Endometrial microvascular endothelial cells (primary cell): ENCODE measurements around the gene PABPC3. TPM values are rescaled to one million over a fixed set of nuclear protein-coding genes. Genes with fewer than 3 reads are reported as not detected.

Experiments used
- in situ Hi-C: cut with HindIII; loops from 2 replicates; pipeline ENCODE4 v1.10.0; 2017; ENCODE audit warnings: low sequenced_read_pairs, low pct_unique_long_range_greater_than_20kb; ENCODE audit errors: inconsistent ontology term
- total RNA-seq: library from RNA; depleted of rRNA; stranded (reverse); fragments of >200 nt; gene quantifications from one replicate; pipeline ENCODE4 v1.2.3, GENCODE V29; 2015; ENCODE audit errors: inconsistent ontology term

Gene PABPC3
- total RNA-seq, 1 donor from 2014 or later = not detected

GRCh38 chr13:25109341-25109740 is 13.4 kb downstream of the PABPC3 start:
- in situ Hi-C loops = no loop called here

- in situ Hi-C loops = no loop called here
These were observed 15.1 kb downstream of the PABPC3 start for GRCh38 chr13:25110956-25111584.

GRCh38 chr13:25111585-25111956 is 15.6 kb downstream of the PABPC3 start:
- in situ Hi-C loops = no loop called here

GRCh38 chr13:25112695-25113255 is 16.8 kb downstream of the PABPC3 start:
- in situ Hi-C loops = no loop called here

GRCh38 chr13:25114220-25114619 is 18.3 kb downstream of the PABPC3 start:
- in situ Hi-C loops = no loop called here

GRCh38 chr13:25116044-25116443 is 20.1 kb downstream of the PABPC3 start:
- in situ Hi-C loops = no loop called here

- in situ Hi-C loops = no loop called here
These were observed 21.4 kb downstream of the PABPC3 start for GRCh38 chr13:25117312-25117711.

- in situ Hi-C loops = no loop called here
These were observed 22.5 kb downstream of the PABPC3 start for GRCh38 chr13:25118378-25118905.

GRCh38 chr13:25130944-25131343 is 35.0 kb downstream of the PABPC3 start:
- in situ Hi-C loops = no loop called here

GRCh38 chr13:25131881-25132420 is 36.0 kb downstream of the PABPC3 start:
- in situ Hi-C loops = no loop called here

GRCh38 chr13:25132751-25133390 is 36.9 kb downstream of the PABPC3 start:
- in situ Hi-C loops = no loop called here

GRCh38 chr13:25135896-25136295 is 40.0 kb downstream of the PABPC3 start:
- in situ Hi-C loops = no loop called here

- in situ Hi-C loops = no loop called here
These were observed 41.2 kb downstream of the PABPC3 start for GRCh38 chr13:25136880-25137787.

- in situ Hi-C loops = no loop called here
These were observed 41.8 kb downstream of the PABPC3 start for GRCh38 chr13:25137788-25138115.

- in situ Hi-C loops = no loop called here
These were observed 45.1 kb downstream of the PABPC3 start for GRCh38 chr13:25141042-25141441.

- in situ Hi-C loops = no loop called here
These were observed 47.8 kb downstream of the PABPC3 start for GRCh38 chr13:25143706-25144105.

GRCh38 chr13:25147638-25148401 is 51.9 kb downstream of the PABPC3 start:
- in situ Hi-C loops = no loop called here

- in situ Hi-C loops = no loop called here
These were observed 52.5 kb downstream of the PABPC3 start for GRCh38 chr13:25148402-25148771.
